Measurements from ENCODE around the gene HTD2.

DNA sequence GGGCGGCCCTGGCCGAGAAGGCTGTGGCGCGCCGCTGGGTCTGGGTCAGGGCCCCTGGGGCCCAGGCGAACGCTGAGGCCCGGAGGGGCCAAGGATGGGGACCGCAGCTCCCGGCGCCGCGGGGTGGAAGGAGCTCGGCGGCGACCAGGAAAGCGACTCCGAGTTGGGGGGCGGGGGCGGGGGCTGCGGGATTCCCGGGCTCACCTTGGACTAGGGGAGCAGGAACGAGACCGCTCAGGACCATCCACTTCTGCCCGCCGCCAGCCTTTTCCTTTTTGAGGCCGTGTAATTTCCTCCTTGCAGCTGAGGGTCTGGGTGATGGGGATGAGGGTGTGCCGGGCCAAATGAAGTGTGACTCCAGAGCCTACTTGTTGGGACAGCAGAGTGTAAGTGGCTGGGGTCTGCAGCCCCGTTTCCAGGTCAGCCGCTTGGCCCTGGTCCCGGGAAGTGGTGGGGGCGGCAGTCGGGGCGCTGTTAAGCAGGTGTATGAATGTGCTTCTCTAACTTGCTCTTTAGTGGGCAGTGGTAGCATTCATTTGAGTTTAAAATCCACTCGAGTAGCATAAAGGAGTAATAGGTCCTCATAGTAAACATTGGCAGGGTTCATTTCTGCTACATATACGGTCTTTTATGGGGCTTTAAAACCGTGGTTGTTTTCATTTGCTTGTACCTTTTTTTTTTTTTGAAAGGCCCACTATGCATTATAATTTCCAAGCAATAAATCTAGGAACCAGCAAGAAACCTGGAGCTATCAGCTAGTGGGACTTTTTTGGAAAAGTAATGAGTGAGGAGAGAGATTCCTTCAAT is 27.1 kb downstream of the HTD2 start:
- TF ChIP-seq POLR2AphosphoS5 (IDR thresholded peaks at IDR 0.05; ENCODE audit: low read depth, low read length) (no peak), SIN3A (IDR thresholded peaks at IDR 0.05; ENCODE audit: borderline replicate concordance, insufficient read depth, low read length) (0 out of 2 replicates have a peak, but pooled peaks have one; percentile 8), TAF1 (IDR thresholded peaks at IDR 0.05; ENCODE audit: borderline replicate concordance, insufficient read depth, low read length) (no peak), FOXP2 (optimal IDR thresholded peaks at IDR 0.05; ENCODE audit: borderline replicate concordance, extremely low read depth, extremely low read length, insufficient read depth) (no peak)
- TF ChIP-seq, protein P1, sequence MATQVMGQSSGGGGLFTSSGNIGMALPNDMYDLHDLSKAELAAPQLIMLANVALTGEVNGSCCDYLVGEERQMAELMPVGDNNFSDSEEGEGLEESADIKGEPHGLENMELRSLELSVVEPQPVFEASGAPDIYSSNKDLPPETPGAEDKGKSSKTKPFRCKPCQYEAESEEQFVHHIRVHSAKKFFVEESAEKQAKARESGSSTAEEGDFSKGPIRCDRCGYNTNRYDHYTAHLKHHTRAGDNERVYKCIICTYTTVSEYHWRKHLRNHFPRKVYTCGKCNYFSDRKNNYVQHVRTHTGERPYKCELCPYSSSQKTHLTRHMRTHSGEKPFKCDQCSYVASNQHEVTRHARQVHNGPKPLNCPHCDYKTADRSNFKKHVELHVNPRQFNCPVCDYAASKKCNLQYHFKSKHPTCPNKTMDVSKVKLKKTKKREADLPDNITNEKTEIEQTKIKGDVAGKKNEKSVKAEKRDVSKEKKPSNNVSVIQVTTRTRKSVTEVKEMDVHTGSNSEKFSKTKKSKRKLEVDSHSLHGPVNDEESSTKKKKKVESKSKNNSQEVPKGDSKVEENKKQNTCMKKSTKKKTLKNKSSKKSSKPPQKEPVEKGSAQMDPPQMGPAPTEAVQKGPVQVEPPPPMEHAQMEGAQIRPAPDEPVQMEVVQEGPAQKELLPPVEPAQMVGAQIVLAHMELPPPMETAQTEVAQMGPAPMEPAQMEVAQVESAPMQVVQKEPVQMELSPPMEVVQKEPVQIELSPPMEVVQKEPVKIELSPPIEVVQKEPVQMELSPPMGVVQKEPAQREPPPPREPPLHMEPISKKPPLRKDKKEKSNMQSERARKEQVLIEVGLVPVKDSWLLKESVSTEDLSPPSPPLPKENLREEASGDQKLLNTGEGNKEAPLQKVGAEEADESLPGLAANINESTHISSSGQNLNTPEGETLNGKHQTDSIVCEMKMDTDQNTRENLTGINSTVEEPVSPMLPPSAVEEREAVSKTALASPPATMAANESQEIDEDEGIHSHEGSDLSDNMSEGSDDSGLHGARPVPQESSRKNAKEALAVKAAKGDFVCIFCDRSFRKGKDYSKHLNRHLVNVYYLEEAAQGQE (IDR thresholded peaks at IDR 0.05; ENCODE audit: insufficient read depth in 1 of 2, low read depth in 2 of 2, low read length in 2 of 2) = no peak
